ENCODE measurements around the gene PLBD2.
A peak's percentile ranks its signal among the peaks of the same experiment; 100 is the strongest.

PLBD2 gene

DNA sequence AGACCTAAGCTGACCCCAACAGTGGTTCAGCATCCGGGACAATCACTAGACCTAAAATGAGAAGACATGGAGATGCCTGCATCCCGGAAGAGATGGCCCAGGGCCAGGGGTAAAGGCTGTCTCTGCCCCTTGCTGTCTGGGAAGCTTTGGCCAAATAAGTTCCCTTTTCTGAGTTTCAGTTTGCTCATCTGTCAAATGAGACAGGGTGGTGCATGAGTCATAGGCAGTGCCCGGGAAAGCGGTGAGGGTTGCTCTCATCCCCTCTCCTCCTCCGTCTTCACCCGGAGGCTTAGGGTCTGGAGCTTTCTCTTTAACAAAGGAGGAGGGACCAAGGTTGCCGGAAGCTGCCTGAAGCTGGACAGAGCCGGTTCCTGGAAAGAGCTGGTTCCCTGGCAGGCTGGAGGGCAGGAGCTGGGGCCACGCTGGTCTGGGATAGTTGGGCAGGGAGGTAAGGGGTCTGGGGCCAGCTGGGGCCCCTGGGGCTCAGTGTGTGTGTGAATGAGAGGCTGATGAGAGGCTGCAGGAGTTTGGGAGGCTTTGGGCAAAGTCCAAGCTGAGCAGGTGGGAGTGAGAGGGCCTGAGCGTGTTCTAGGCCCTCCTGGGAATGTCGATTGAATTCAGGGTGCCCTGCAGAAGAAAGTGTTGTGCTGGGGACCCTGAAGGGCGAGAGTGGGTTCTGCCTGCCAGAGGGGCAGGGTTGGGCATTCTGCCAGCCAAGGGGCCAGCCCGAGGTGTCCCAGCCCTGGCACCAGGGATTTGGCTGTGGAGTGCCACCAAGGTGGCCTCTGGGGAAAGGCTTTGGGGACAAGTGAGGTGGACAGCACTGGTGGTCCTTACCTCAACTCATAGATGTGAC, 63.9 kb downstream of the PLBD2 start, which contains the start of gene SDSL:
Gene SDSL (plus strand): TSS at position 351 of the 856 bp plus-strand sequence. CDS start 5,603 bp downstream, outside the sequence.
- peak; percentile 78 for DNase-seq

DNA sequence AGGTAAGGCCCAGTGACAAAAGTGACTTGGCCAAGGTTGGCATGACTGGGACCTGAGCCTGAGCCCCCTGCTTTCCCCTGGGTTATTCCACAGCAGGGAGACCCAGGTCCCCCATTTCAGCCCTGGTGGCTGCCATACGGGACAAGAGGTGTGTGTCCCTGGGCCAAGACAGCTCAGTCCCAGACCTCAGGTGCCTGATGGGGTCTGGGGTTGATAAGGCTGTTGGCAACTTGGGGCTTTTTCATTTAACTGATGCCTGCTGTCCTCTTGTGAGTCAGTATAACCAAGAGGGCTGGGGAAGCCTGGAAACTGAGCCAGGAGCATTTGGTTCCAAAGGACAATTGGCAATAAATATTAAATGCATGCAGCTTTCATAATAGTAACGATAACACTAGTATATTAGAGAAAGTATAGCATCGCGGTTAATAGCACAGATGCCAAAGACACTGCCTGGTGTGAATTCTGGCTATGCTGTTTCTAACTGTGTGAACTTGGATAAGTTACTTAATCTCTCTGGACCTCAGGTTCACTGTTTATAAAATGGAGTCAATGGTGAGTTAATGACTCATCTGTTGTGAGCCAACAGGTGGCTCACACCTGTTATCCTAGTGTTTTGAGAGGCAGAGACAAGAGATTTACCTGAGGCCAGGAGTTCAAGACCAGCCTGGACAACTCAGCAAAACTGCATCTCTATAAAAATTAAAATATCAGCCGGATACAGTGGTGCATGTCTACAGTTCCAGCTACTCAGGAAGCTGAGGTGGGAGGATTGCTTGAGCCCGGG, 64.7 kb downstream of the PLBD2 start:
- DNase-seq, result no peak

- DNase-seq, result no peak
Measured at GRCh38 chr12:113424456-113424855, 66.1 kb downstream of the PLBD2 start.

DNA sequence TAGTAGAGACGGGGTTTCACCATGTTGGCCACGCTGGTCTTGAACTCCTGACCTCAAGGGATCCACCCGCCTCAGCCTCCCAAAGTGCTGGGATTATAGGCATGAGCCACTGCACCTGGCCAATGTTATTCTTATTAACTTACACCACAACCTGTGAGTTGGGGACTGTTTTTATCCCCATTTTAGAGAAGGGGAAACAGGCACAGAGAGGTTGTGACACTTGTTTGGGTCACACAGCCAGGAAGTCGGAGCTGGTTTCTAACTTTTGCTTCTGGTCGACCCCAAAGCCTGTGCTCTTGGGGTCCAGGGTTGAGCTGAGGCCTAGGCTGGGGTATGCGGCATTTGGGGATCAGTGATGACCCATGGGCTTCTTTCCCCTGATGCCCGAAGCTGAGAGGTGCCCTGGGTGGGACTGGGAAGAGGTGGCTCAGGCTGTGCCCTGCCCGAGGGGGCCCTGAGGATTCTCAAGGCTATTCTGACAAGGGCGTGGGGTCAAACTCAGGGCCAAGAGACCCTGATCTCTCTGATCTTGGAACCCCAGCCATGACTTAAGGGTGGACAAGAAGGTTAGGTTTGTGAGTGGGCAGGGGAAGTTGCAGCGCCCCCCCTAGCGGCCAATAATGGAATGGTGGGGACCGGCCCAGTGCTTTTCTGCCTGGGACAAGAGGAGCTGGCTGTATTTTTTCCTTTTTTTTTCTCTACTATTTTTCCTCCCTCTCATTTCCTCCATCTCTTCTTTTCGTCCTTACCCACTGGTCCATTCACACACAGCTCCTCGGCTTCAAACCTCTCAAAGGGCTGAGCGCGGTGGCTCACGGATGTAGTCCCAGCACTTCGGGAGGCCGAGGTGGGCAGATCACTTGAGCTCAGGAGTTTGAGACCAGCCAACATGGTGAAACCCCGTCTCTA, 66.8 kb downstream of the PLBD2 start:
- peak; percentile 18 for DNase-seq

GRCh38 chr12:113425960-113426453, 67.6 kb downstream of the PLBD2 start:
- no peak for DNase-seq

GRCh38 chr12:113427882-113428281, 69.5 kb downstream of the PLBD2 start:
- DNase-seq, result no peak

DNA sequence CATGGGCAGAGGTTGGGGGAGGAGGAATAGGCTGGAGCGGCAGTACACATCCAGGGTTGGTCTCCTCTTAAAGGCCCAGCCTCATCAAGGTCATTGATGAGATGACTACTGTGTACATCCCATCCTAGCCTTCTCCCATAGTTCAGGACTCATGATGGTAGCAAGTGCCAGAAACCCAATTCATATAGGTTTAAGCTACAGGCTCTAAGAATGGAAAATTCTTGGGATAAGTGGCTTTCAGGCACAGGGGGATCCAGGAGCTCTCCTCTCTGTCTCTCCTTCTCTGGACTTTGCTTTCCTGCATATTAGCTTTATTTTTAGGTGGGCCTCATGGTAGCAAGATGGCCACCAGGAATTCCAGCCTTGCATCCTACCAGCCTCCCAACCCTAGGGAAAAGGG, 70.1 kb downstream of the PLBD2 start:
- DNase-seq, result no peak

DNA sequence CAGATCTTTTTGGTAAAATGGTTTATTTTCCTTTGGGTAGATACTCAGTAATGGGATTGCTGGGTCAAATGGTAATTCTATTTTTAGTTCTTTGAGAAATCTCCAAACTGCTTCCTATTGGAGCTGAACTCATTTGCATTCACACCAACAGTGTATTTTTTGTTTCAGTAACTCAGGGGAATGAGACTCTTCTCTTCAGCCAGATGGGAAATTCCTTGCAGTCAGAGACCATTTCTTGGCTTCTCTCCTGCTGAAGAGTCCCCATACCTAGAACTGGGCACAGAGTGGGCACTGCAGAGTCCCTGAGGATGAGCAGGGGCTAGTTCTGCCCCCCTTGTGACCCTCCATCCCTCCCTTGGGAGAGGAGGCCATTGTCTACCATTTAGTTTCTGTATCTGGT, 74.6 kb downstream of the PLBD2 start:
- no peak for DNase-seq

- no peak for DNase-seq
Measured at GRCh38 chr12:113435367-113435766, 77.0 kb downstream of the PLBD2 start.

GRCh38 chr12:113436586-113436985, 78.2 kb downstream of the PLBD2 start:
- no peak for DNase-seq

DNA sequence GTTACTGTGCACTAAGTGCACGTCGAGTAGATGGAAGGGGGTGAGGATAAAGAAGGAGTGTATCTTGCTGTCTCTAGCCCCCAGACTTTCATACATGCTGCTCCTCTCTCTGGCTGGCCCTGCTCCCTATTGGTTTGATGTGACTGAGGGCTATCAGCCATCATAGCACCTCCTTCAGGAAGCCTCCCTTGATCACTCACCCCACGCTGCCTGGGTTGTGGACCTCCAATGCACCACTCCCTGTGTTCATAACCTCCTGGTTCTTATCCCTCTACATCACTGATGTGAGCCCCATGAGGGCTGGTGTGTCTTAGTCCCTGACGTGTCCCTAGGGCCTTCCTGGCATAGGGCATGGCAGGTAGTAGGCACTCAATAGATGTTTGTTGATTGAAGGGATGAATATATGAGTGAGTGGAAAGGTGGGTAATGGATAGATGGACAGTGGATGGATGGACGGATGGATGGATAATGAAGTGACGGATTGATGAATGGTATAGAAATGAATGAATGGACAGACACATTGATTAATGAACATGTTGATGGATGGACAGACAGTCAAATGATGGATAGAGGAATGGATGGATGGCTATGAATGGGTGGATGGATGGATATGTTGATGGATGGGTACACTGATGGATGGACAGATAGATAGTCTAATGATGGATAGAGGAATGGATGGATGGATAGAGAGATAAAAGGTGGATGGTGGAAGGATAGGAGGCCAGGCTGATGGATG, 78.8 kb downstream of the PLBD2 start:
- no peak for DNase-seq

GRCh38 chr12:113437729-113438100, 79.3 kb downstream of the PLBD2 start:
- no peak for DNase-seq

DNA sequence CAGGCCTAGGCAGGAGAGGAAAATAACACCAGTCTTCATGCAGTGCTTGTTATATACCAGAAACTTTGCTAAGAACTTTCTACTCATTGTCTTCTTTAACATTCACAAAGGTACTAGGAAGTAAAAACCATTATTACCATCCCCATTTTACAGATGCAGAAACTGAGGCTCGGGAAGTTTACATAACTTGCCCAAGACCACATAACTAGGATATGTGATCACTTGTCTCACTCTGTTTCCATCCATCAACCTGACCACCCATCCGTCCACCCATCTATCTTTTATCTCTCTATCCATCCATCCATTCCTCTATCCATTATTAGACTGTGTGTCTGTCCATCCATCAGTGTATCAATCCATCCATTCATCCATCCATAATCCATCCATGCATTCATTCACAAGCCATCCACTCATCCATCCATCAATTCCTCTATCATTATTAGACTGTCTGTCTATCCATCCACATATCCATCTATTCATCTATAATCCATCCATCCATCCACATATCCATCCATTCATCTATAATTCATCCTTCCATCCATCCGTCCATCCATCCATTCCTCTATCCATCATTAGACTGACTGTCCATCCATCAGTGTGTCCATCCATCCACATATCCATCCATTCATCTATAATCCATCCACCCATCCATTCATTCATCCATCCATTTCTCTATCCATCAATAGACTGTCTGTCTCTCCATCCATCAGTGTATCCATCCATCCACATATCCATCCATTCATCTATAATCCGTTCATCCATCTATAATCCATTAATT, 80.3 kb downstream of the PLBD2 start:
- DNase-seq, result no peak

- DNase-seq, result no peak
Measured at GRCh38 chr12:113439301-113439597, 80.9 kb downstream of the PLBD2 start.

DNA sequence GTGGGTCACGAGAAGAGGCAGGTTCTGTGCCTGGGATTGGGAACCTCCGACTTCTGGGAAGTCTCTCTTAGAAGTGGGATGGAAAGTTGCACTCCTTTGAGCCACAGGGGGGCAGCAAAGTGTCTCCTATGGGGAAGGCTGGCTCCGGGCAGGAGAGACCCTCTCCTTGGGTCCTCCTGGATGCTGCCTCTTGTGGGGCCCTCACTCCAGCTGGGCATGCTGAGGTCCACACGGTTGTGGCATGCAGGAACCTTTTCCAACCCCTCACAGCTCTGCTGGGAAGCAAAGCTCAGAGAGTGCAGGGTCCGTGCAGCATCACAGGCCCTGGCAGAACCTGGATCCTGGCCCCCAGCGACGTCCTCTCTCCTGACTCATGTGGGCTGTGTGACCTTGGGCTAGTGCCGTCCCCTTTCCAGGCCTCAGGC, 81.2 kb downstream of the PLBD2 start:
- DNase-seq, result no peak

DNA sequence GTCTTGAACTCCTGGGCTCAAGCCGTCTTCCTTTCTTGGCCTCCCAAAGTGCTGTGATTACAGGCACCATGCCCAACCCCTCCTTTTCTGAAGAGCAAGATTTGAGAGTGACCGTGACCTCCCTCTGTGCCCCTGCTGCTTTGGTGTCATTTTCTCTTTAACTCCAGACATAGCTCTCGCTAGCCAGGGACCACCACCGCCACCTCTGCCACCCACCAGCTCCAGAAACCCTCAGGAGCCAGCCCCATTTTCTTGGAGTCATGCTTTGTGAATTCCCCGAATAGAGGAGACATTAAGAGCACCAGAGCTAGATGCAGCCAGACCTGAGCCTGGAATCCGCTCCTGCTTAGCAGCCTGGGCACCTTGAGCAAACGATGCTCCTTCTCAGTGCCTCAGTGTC, 81.9 kb downstream of the PLBD2 start:
- no peak for DNase-seq
